SK-N-SH (cell line): ENCODE data around the gene FAM90A1.
"Not testable (repeated sequence)": the region's sequence is repeated elsewhere in the genome, so short reads cannot be mapped to it uniquely, and the experiment has no call there.

ENCODE experiments used
- CTCF ChIP-seq: fragments of 200-600 bp; sonication (generic); IDR thresholded peaks from 2 replicates; pipeline ENCODE4 v1.6.1; 2017; ENCODE audit warnings: antibody characterized with exemption, mild to moderate bottlenecking, moderate library complexity
- EZH2phosphoT487 ChIP-seq: fragments of 200-600 bp; sonication (generic); IDR thresholded peaks from 2 replicates; pipeline ENCODE4 v1.6.1; 2017; ENCODE audit warnings: low read depth, mixed run types, mild to moderate bottlenecking, antibody characterized with exemption, moderate library complexity, borderline replicate concordance
- POLR2AphosphoS5 ChIP-seq: IDR thresholded peaks from 2 replicates; pipeline ENCODE4 v1.6.1; 2012; ENCODE audit warnings: low read depth, low read length
- RCOR1 ChIP-seq: fragments of 150-350 bp; IDR thresholded peaks from 2 replicates; pipeline ENCODE4 v1.6.1; 2017; ENCODE audit warnings: antibody characterized with exemption, low read length
- REST ChIP-seq: IDR thresholded peaks from 2 replicates; pipeline ENCODE4 v1.6.1; 2012; ENCODE audit warnings: mild to moderate bottlenecking, low read depth, low read length, moderate library complexity
- SMC3 ChIP-seq: IDR thresholded peaks from 2 replicates; pipeline ENCODE4 v1.6.1; 2012; ENCODE audit warnings: low read depth, low read length, improper control_type of control experiment
- TAF1 ChIP-seq: IDR thresholded peaks from 2 replicates; pipeline ENCODE4 v1.6.1; 2012; ENCODE audit warnings: low read depth, mild to moderate bottlenecking, low read length, moderate library complexity, borderline replicate concordance

GRCh38 chr12:8183346-8183745, 44.1 kb downstream of the FAM90A1 start:
- not testable (repeated sequence) for TF ChIP-seq REST, CTCF, EZH2phosphoT487, SMC3, RCOR1, TAF1, POLR2AphosphoS5
